HepG2 (cell line): ENCODE measurements around the gene CADPS2. TPM values are rescaled to one million over a fixed set of nuclear protein-coding genes. Genes with fewer than 3 reads are reported as not detected.

Experiments
- ATF3 ChIP-seq: sonication (generic); formaldehyde crosslinking; IDR thresholded peaks from 2 replicates; pipeline ENCODE4 v1.4.0; 2020; ENCODE audit warnings: missing genetic modification reagents
- CCAR2 ChIP-seq: fragments of 200-400 bp; formaldehyde crosslinking; optimal IDR thresholded peaks from 2 replicates; pipeline ENCODE3; 2018; ENCODE audit warnings: low read depth, mild to moderate bottlenecking, low read length, moderate library complexity
- FOXJ3 ChIP-seq: sonication (generic); formaldehyde crosslinking; IDR thresholded peaks from 2 replicates; pipeline ENCODE4 v1.4.0; 2020; ENCODE audit warnings: missing genetic modification reagents, mild to moderate bottlenecking, borderline replicate concordance
- GABPB1 ChIP-seq: IDR thresholded peaks from 2 replicates; pipeline ENCODE4 v1.6.1; 2016; ENCODE audit warnings: mild to moderate bottlenecking, missing genetic modification reagents, moderate library complexity, missing compliant biosample characterization
- HDAC1 ChIP-seq: sonication (generic); formaldehyde crosslinking; IDR thresholded peaks from 2 replicates; pipeline ENCODE4 v1.5.1; 2020; ENCODE audit warnings: mild to moderate bottlenecking, missing genetic modification reagents
- LCORL ChIP-seq, 2 experiments: fragments of 450-650 bp in 1 of 2; sonication (generic) in 1 of 2; formaldehyde crosslinking in 1 of 2; IDR thresholded peaks; 2 replicates each; pipeline versions ENCODE4 v1.5.0 to v1.6.1; 2017 to 2020; ENCODE audit warnings: antibody characterized with exemption in 1 of 2, missing genetic modification reagents in 1 of 2
- NFYC ChIP-seq: IDR thresholded peaks from 2 replicates; pipeline ENCODE4 v1.6.1; 2016; ENCODE audit warnings: missing genetic modification reagents, missing compliant biosample characterization
- NR3C1 ChIP-seq: sonication (generic); formaldehyde crosslinking; IDR thresholded peaks from 2 replicates; pipeline ENCODE4 v1.4.0; 2020; ENCODE audit warnings: missing genetic modification reagents
- RAD51 ChIP-seq: fragments of 450-650 bp; IDR thresholded peaks from 2 replicates; pipeline ENCODE4 v1.6.1; 2016; ENCODE audit warnings: borderline replicate concordance
- RARG ChIP-seq: sonication (generic); formaldehyde crosslinking; IDR thresholded peaks from 2 replicates; pipeline ENCODE4 v1.4.0; 2020; ENCODE audit warnings: low read depth, mild to moderate bottlenecking, missing genetic modification reagents
- RERE ChIP-seq: IDR thresholded peaks from 2 replicates; pipeline ENCODE4 v1.6.1; 2016; ENCODE audit warnings: low read depth, missing genetic modification reagents, missing compliant biosample characterization
- SOX6 ChIP-seq, 2 experiments: fragments of 450-650 bp in 1 of 2; sonication (generic) in 1 of 2; formaldehyde crosslinking in 1 of 2; IDR thresholded peaks; 2 replicates each; pipeline versions ENCODE4 v1.4.0 to v1.6.1; 2017 to 2020; ENCODE audit warnings: antibody characterized with exemption in 1 of 2, mild to moderate bottlenecking in 1 of 2, missing genetic modification reagents in 1 of 2
- ZKSCAN1 ChIP-seq: fragments of 150-350 bp; IDR thresholded peaks from 2 replicates; pipeline ENCODE4 v1.6.1; 2014; ENCODE audit warnings: low read length
- ZNF260 ChIP-seq: sonication (generic); formaldehyde crosslinking; IDR thresholded peaks from 2 replicates; pipeline ENCODE4 v1.4.0; 2020; ENCODE audit warnings: missing genetic modification reagents, low read depth, mild to moderate bottlenecking, borderline replicate concordance
- ZNF775 ChIP-seq: sonication (generic); formaldehyde crosslinking; IDR thresholded peaks from 2 replicates; pipeline ENCODE4 v1.4.0; 2020; ENCODE audit warnings: missing genetic modification reagents, mild to moderate bottlenecking, moderate library complexity, borderline replicate concordance
- polyA plus RNA-seq, 8 experiments: library from polyadenylated mRNA; depleted of rRNA in 3 of 8; stranded (reverse) in 7 of 8; unstranded in 1 of 8; fragments of >200 nt; fragmentation: Illumina TruSeq in 4 of 8; extraction: Trizol in 4 of 8; gene quantifications; 2 replicates each; pipeline versions ENCODE4 v1.2.1 to v1.2.3, GENCODE V29; 2011 to 2016; ENCODE audit warnings: low read depth in 4 of 8, missing spikeins in 1 of 8, mixed read lengths in 1 of 8; ENCODE audit not compliant: insufficient read depth in 1 of 8
- total RNA-seq, 5 experiments: library from RNA; depleted of rRNA; stranded (reverse); fragments of >200 nt; fragmentation: Illumina TruSeq; extraction: Trizol; gene quantifications; 2 replicates each; pipeline ENCODE4 v1.2.3, GENCODE V29; 2016; ENCODE audit warnings: low read depth in 1 of 5
- TF ChIP-seq, protein P1 (sequence below): sonication (generic); formaldehyde crosslinking; IDR thresholded peaks from 2 replicates; pipeline ENCODE4 v1.5.0; 2020; ENCODE audit warnings: missing genetic modification reagents
- TF ChIP-seq, protein P2 (sequence below): sonication (generic); formaldehyde crosslinking; IDR thresholded peaks from 2 replicates; pipeline ENCODE4 v1.5.0; 2020; ENCODE audit warnings: missing genetic modification reagents
- TF ChIP-seq, protein P3 (sequence below): sonication (generic); formaldehyde crosslinking; IDR thresholded peaks from 2 replicates; pipeline ENCODE4 v1.9.0; 2021; ENCODE audit warnings: missing genetic modification reagents, borderline replicate concordance

Gene CADPS2
- total and polyA plus RNA-seq, 2 of the 13 experiments (the other 11 are each of a cell fraction or from before 2014, with no cell fraction given), result 17.6 to 43.8 TPM

DNA sequence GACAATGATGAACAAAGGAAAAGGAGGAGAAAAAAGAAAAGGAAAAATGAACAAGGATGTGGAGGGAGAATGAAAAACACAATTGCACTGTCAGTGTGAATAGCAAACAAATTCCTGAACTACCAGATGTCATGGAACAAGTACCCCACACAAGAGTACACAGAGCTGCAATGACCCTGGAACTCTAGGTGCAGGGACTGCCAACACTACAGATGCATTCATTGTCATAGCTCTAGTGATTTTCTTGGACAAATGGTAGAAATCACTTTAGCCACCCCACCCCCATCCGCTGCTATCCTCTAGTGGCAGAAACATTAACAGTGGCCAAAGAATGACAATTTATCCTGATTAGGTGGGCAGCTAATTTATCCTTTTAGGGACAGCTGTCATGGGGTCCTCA, 190.4 kb downstream of the CADPS2 start (continued):
- TF ChIP-seq ZNF260 (CRISPR knock-in tag) (no peak), ZNF775 (CRISPR knock-in tag) (0 out of 2 replicates have a peak, but pooled peaks have one; percentile 57), NR3C1 (CRISPR knock-in tag) (no peak), FOXJ3 (CRISPR knock-in tag) (no peak), HDAC1 (CRISPR knock-in tag) (no peak), GABPB1 (CRISPR knock-in tag) (no peak), RAD51 (no peak), NFYC (CRISPR knock-in tag) (no peak), ATF3 (no peak), SOX6 (IDR thresholded peaks at IDR 0.05) (no peak), SOX6 (CRISPR knock-in tag; IDR thresholded peaks at IDR 0.05) (peak; percentile 88), RERE (CRISPR knock-in tag) (no peak), LCORL (IDR thresholded peaks at IDR 0.05) (no peak), LCORL (CRISPR knock-in tag; IDR thresholded peaks at IDR 0.05) (0 out of 2 replicates have a peak, but pooled peaks have one; percentile 17), RARG (no peak), CCAR2 (no peak), ZKSCAN1 (no peak)
- TF ChIP-seq, protein P1, sequence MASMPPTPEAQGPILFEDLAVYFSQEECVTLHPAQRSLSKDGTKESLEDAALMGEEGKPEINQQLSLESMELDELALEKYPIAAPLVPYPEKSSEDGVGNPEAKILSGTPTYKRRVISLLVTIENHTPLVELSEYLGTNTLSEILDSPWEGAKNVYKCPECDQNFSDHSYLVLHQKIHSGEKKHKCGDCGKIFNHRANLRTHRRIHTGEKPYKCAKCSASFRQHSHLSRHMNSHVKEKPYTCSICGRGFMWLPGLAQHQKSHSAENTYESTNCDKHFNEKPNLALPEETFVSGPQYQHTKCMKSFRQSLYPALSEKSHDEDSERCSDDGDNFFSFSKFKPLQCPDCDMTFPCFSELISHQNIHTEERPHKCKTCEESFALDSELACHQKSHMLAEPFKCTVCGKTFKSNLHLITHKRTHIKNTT (CRISPR knock-in tag), result no peak
- TF ChIP-seq, protein P2, sequence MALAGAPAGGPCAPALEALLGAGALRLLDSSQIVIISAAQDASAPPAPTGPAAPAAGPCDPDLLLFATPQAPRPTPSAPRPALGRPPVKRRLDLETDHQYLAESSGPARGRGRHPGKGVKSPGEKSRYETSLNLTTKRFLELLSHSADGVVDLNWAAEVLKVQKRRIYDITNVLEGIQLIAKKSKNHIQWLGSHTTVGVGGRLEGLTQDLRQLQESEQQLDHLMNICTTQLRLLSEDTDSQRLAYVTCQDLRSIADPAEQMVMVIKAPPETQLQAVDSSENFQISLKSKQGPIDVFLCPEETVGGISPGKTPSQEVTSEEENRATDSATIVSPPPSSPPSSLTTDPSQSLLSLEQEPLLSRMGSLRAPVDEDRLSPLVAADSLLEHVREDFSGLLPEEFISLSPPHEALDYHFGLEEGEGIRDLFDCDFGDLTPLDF (CRISPR knock-in tag), result no peak
- TF ChIP-seq, protein P3, sequence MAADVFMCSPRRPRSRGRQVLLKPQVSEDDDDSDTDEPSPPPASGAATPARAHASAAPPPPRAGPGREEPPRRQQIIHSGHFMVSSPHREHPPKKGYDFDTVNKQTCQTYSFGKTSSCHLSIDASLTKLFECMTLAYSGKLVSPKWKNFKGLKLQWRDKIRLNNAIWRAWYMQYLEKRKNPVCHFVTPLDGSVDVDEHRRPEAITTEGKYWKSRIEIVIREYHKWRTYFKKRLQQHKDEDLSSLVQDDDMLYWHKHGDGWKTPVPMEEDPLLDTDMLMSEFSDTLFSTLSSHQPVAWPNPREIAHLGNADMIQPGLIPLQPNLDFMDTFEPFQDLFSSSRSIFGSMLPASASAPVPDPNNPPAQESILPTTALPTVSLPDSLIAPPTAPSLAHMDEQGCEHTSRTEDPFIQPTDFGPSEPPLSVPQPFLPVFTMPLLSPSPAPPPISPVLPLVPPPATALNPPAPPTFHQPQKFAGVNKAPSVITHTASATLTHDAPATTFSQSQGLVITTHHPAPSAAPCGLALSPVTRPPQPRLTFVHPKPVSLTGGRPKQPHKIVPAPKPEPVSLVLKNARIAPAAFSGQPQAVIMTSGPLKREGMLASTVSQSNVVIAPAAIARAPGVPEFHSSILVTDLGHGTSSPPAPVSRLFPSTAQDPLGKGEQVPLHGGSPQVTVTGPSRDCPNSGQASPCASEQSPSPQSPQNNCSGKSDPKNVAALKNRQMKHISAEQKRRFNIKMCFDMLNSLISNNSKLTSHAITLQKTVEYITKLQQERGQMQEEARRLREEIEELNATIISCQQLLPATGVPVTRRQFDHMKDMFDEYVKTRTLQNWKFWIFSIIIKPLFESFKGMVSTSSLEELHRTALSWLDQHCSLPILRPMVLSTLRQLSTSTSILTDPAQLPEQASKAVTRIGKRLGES (CRISPR knock-in tag), result no peak
